ENCODE results near the gene TXNRD2. TPM values are rescaled to one million over a fixed set of nuclear protein-coding genes. Genes with fewer than 3 reads are reported as not detected.

TXNRD2 gene
- total RNA-seq, 1 experiment from 2014 or later, result 23.0 TPM

DNA sequence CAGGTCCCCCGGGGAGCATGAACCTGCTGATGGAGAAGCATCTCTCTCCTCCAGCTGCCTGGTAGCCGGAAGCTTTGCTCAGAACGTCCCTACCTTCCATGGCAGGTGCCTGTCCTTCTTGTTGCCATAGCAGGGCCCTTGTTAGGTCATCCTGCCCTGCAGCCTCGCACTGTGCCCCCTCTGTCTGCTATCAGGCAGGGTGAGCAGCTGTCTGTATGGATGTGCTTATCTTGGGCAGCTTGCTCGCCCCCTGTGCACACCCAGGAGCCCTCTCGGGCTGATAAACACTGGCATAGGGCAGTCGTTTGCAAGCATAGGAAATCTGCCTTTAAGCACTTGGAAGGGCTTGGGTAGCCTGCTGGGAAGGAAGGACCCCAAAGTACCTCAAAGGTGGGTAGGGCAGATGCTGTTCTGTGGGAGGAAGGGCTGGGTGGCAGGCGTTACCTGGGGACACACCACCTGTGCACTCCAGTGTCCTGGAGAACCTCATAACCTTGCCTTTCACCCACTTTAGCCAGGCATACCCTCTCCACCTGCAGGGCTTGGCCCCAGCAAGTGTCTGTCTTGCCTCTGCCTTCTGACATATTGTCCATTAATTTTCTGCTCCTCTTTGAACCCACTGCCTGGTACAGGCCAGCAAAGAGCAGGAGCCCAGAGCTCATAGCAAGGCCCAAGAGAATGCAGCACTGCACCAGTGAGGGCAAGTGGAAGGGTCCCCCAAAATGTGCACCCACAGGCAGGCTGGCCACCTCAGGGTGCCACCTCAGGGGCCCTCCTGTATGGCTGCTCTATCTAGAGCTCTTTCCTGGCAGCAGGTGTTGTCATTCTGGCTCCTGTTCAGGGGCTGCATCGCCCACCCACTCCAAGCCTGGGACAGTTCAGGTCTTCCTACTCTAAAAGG lies 8.0 kb downstream of the TXNRD2 start:
- no peaks in the 10 kb centered on the region for H3K79me2 ChIP-seq (ENCODE audit: low read length)
- H3K27me3 ChIP-seq (ENCODE audit: low read length), result no peaks in the 10 kb centered on the region
- no peak overlapping the region for H3K9ac ChIP-seq (ENCODE audit: low read length)
- BruUV-seq (replicated peaks), result no TSS peak
- ATAC-seq (no peak), DNase-seq (no peak)
- H4K20me1 ChIP-seq (ENCODE audit: low read length), result no peaks in the 10 kb centered on the region
- no peak overlapping the region for H3K4me3 ChIP-seq (ENCODE audit: low read length)
- H3K27ac ChIP-seq (ENCODE audit: low read length), result no peak overlapping the region
- H3K4me1 ChIP-seq (ENCODE audit: insufficient read depth, low read length), result no peaks in the 10 kb centered on the region
- no peaks in the 10 kb centered on the region for H3K9me3 ChIP-seq (ENCODE audit: low read length)
- no peak overlapping the region for H3K4me2 ChIP-seq (ENCODE audit: low read length)
- H3K36me3 ChIP-seq (ENCODE audit: low read depth, low read length), result no peaks in the 10 kb centered on the region; the same call in 1 of the 2 replicates
- CTCF ChIA-PET, result no interaction called here
- no peaks in the 10 kb centered on the region for H3F3A ChIP-seq (ENCODE audit: low read length, unreplicated experiment)
- intact Hi-C loops (cut with micrococcal nuclease), result no loop called here
- POLR2A ChIA-PET (ENCODE audit: unreplicated experiment), result no interaction called here
- H3K9me2 ChIP-seq (replicated peaks; ENCODE audit: low read length), result no peaks in the 10 kb centered on the region
- TF ChIP-seq, protein P1, sequence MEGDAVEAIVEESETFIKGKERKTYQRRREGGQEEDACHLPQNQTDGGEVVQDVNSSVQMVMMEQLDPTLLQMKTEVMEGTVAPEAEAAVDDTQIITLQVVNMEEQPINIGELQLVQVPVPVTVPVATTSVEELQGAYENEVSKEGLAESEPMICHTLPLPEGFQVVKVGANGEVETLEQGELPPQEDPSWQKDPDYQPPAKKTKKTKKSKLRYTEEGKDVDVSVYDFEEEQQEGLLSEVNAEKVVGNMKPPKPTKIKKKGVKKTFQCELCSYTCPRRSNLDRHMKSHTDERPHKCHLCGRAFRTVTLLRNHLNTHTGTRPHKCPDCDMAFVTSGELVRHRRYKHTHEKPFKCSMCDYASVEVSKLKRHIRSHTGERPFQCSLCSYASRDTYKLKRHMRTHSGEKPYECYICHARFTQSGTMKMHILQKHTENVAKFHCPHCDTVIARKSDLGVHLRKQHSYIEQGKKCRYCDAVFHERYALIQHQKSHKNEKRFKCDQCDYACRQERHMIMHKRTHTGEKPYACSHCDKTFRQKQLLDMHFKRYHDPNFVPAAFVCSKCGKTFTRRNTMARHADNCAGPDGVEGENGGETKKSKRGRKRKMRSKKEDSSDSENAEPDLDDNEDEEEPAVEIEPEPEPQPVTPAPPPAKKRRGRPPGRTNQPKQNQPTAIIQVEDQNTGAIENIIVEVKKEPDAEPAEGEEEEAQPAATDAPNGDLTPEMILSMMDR (conservative IDR thresholded peaks at IDR 0.05; ENCODE audit: low read depth, low read length), result no peak
- no peak for TF ChIP-seq EZH2 (IDR thresholded peaks at IDR 0.05; ENCODE audit: low read length, unreplicated experiment)
- no peak for TF ChIP-seq EZH2phosphoT487 (IDR thresholded peaks at IDR 0.05; ENCODE audit: borderline replicate concordance, low read length)
- no peak overlapping the region for H2AFZ ChIP-seq (ENCODE audit: low read length)

DNA sequence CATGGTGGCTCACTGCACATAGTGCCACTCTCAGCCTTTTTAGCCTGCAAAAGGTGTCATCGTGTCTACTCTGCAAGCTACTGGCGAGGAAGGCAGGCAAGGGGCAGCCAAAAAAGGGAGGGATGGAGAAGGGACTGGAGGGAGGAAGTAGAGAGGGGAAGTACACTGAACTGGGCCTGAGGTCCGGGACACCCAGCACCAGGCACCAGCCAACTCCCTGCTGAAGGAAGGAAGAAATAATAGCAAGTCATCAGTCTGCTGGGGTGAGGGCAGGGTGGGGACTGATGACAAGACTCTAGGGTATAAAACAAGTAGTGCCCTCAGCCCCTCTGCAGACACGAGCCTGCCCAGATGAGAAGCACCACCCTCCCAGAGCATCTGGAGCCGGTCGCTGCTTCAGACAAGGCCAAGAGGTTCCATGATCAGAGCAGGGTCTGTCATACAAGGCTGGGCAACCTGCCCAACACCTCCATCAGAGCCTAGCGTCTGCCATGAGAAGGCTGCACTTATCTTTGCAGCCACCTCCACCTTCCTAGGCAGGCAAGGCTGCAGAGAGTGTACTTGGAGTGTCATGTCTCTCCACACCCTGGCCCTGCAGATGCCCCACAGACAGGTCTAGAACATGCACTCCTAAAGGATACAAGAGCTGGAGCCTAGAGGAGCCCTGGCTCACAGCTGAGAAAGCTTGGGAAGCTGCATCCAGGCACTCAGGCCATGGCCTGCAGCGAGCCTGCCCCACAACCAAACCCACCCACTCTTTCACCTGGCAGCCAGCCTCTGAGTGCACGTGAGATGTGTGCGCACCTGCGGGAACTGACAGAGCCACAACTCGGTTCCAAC lies 9.0 kb downstream of the TXNRD2 start:
- H3F3A ChIP-seq (ENCODE audit: low read length, unreplicated experiment), result no peaks in the 10 kb centered on the region
- ATAC-seq, result no peak
- TF ChIP-seq, protein P1 (conservative IDR thresholded peaks at IDR 0.05; ENCODE audit: low read depth, low read length), result no peak
- no peak for TF ChIP-seq EZH2 (IDR thresholded peaks at IDR 0.05; ENCODE audit: low read length, unreplicated experiment)
- no peak for TF ChIP-seq EZH2phosphoT487 (IDR thresholded peaks at IDR 0.05; ENCODE audit: borderline replicate concordance, low read length)
- BruUV-seq (replicated peaks), result no TSS peak
- no peaks in the 10 kb centered on the region for H3K79me2 ChIP-seq (ENCODE audit: low read length)
- no peaks in the 10 kb centered on the region for H3K4me1 ChIP-seq (ENCODE audit: insufficient read depth, low read length)
- no peaks in the 10 kb centered on the region for H3K9me3 ChIP-seq (ENCODE audit: low read length)
- H3K9ac ChIP-seq (ENCODE audit: low read length), result no peak overlapping the region
- ChIA-PET CTCF (no interaction called here), POLR2A (ENCODE audit: unreplicated experiment) (no interaction called here)
- no peaks in the 10 kb centered on the region for H4K20me1 ChIP-seq (ENCODE audit: low read length)
- H2AFZ ChIP-seq (ENCODE audit: low read length), result no peak overlapping the region
- H3K27ac ChIP-seq (ENCODE audit: low read length), result no peak overlapping the region
- H3K4me2 ChIP-seq (ENCODE audit: low read length), result no peak overlapping the region
- no peaks in the 10 kb centered on the region for H3K27me3 ChIP-seq (ENCODE audit: low read length)
- H3K36me3 ChIP-seq (ENCODE audit: low read depth, low read length), result no peaks in the 10 kb centered on the region; the same call in 1 of the 2 replicates
- DNase-seq, result no peak
- no peak overlapping the region for H3K4me3 ChIP-seq (ENCODE audit: low read length)
- no peaks in the 10 kb centered on the region for H3K9me2 ChIP-seq (replicated peaks; ENCODE audit: low read length)
- intact Hi-C loops (cut with micrococcal nuclease), result no loop called here

All from PC-3 (cell line).